ENCODE measurements around the gene MAG. TPM values are rescaled to one million over a fixed set of nuclear protein-coding genes. Genes with fewer than 3 reads are reported as not detected.
A peak's percentile ranks its signal among the peaks of the same experiment; 100 is the strongest.

The MAG gene
- total RNA-seq, 1 experiment from 2014 or later, result 0.41 TPM

DNA sequence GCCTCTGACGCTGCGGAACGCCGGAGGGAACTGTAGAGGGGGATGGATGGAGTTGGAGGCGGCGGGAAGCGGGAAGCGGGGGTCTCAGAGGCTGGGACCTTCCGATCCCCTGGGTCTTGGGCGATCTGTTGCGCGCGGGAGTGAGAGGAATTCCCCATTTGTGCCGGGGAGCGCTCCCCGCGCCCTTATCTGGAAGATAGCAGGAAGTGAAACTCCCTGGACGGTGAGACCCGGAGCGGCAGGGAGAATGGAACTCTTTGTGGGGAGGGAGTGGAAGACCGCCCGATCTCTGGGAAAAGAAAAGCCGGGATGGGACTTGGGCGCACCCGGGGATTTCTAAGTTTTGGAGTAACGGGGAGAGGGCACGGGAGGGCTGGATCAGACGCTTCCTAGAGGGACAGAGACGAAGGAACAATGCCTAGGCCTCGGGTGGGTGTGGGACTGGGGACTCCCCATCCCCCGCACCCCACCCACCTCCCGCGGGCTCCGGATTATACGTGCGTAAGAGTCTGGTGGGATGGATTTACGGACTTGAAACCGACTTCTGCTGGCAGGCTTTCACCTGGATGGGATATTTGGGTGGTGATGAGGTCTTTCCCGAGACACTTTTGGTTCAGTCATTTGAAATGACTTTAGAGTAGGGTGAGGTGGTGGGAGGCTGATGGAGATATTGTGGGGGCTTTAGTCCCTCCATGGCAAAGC lies 42.7 kb upstream of the MAG start:
- peaks cover 21% of the 10 kb centered on the region for H3K4me1 Mint-ChIP-seq (ENCODE audit: low read depth, unreplicated experiment)
- H3K36me3 Mint-ChIP-seq (ENCODE audit: insufficient read depth, unreplicated experiment), result peaks cover 69% of the 10 kb centered on the region
- no TSS peak for BruUV-seq (replicated peaks)
- DNase-seq, result no peak
- Histone ChIP-seq H3K27me3 (replicated peaks; ENCODE audit: control insufficient read depth, insufficient read depth, low read length) (no peaks in the 10 kb centered on the region), H3K36me3 (ENCODE audit: control insufficient read depth, insufficient read depth, low read length) (peaks cover 6% of the 10 kb centered on the region), H3K4me3 (ENCODE audit: low read depth, low read length) (peak overlapping the region; percentile 91), H3K4me1 (peaks cover 11% of the 10 kb centered on the region), H3K9me3 (no peaks in the 10 kb centered on the region)
- intact Hi-C loops (cut with micrococcal nuclease; ENCODE audit: unreplicated experiment), result loop anchor here (2.0 to 10.0 kb wide), 3 partner anchors 16 to 184 kb away; partner anchors contain the start of genes FXYD1 and LGI4
- TF ChIP-seq, protein P1, sequence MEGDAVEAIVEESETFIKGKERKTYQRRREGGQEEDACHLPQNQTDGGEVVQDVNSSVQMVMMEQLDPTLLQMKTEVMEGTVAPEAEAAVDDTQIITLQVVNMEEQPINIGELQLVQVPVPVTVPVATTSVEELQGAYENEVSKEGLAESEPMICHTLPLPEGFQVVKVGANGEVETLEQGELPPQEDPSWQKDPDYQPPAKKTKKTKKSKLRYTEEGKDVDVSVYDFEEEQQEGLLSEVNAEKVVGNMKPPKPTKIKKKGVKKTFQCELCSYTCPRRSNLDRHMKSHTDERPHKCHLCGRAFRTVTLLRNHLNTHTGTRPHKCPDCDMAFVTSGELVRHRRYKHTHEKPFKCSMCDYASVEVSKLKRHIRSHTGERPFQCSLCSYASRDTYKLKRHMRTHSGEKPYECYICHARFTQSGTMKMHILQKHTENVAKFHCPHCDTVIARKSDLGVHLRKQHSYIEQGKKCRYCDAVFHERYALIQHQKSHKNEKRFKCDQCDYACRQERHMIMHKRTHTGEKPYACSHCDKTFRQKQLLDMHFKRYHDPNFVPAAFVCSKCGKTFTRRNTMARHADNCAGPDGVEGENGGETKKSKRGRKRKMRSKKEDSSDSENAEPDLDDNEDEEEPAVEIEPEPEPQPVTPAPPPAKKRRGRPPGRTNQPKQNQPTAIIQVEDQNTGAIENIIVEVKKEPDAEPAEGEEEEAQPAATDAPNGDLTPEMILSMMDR (IDR thresholded peaks at IDR 0.05; ENCODE audit: insufficient read depth in 1 of 2, low read depth in 1 of 2, low read length in 1 of 2, severe bottlenecking in 1 of 2, unreplicated experiment in 1 of 2), result no peak
- no peaks in the 10 kb centered on the region for H3K9me3 Mint-ChIP-seq (ENCODE audit: unreplicated experiment)
- H3K4me3 Mint-ChIP-seq (ENCODE audit: unreplicated experiment), result peak overlapping the region; percentile 86
- H3K27me3 Mint-ChIP-seq (ENCODE audit: insufficient read depth, unreplicated experiment), result no peaks in the 10 kb centered on the region
- POLR2A ChIA-PET, result no interaction called here
- peak overlapping the region; percentile 94 for H3K27ac Mint-ChIP-seq (ENCODE audit: unreplicated experiment)
- CTCF ChIA-PET, result no interaction called here

DNA sequence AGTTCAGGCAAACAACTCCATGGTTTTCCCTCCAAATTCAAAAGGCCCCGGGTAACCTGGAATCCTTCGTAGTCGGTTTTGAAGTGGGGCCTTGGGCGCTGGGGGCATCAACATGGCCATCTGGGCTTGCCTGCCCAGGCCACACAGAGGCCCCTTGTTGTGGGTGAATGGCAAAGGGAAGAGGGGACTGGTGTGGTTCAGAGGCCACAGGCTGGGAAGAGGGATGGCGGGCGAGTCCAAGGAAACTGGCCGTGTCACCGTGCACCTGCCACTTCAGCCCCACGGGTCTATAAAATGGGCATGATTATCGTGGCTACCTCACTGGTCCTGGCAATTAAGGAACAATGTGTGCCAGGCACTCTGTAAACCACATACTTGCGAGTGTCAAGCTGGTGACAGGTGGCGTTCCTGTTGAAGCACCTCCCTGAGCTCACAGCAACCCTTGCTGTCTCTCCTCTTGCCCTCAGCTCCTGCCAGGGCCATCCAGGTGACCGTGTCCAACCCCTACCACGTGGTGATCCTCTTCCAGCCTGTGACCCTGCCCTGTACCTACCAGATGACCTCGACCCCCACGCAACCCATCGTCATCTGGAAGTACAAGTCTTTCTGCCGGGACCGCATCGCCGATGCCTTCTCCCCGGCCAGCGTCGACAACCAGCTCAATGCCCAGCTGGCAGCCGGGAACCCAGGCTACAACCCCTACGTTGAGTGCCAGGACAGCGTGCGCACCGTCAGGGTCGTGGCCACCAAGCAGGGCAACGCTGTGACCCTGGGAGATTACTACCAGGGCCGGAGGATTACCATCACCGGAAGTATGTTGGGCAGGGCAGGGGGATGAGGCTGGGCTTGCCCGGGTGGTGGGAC lies 41.9 kb upstream of the MAG start:
- Mint-ChIP-seq H3K27ac (ENCODE audit: unreplicated experiment) (peak overlapping the region; percentile 94), H3K27me3 (ENCODE audit: insufficient read depth, unreplicated experiment) (no peaks in the 10 kb centered on the region), H3K36me3 (ENCODE audit: insufficient read depth, unreplicated experiment) (peaks cover 77% of the 10 kb centered on the region), H3K4me1 (ENCODE audit: low read depth, unreplicated experiment) (peaks cover 21% of the 10 kb centered on the region), H3K9me3 (ENCODE audit: unreplicated experiment) (no peaks in the 10 kb centered on the region), H3K4me3 (ENCODE audit: unreplicated experiment) (peak overlapping the region; percentile 86)
- intact Hi-C loops (cut with micrococcal nuclease; ENCODE audit: unreplicated experiment), result loop anchor here (2.0 to 10.0 kb wide), 3 partner anchors 15 to 185 kb away; partner anchors contain the start of genes FXYD1 and LGI4
- ChIA-PET POLR2A (no interaction called here), CTCF (no interaction called here)
- no peak for DNase-seq
- no peaks in the 10 kb centered on the region for H3K9me3 ChIP-seq
- no peaks in the 10 kb centered on the region for H3K27me3 ChIP-seq (replicated peaks; ENCODE audit: control insufficient read depth, insufficient read depth, low read length)
- no TSS peak for BruUV-seq (replicated peaks)
- peaks cover 10% of the 10 kb centered on the region for H3K36me3 ChIP-seq (ENCODE audit: control insufficient read depth, insufficient read depth, low read length)
- TF ChIP-seq, protein P1 (IDR thresholded peaks at IDR 0.05; ENCODE audit: insufficient read depth in 1 of 2, low read depth in 1 of 2, low read length in 1 of 2, severe bottlenecking in 1 of 2, unreplicated experiment in 1 of 2), result no peak
- peaks cover 11% of the 10 kb centered on the region for H3K4me1 ChIP-seq
- peak overlapping the region; percentile 91 for H3K4me3 ChIP-seq (ENCODE audit: low read depth, low read length)

DNA sequence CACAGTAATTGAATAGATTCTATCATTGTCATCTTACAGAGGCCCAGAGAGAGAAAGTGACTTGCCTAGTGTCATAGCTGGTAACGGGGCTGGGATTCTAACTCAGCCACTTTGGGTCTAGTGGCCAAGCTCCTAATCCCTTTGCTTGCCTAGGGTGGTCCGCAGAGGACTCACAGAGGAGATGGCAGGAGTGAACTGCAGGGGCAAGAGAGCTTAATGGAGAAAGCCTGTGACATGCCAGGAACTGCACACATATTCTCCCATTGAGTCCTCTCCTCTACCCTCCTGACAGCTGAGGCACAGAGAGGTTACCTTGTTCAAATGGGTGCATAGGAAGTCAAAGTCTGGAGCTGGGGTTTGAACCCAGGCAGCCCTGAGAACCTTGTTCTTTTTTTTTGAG lies 40.5 kb upstream of the MAG start:
- BruUV-seq (replicated peaks), result no TSS peak
- peaks cover 21% of the 10 kb centered on the region for H3K4me1 Mint-ChIP-seq (ENCODE audit: low read depth, unreplicated experiment)

More for the DNA sequence above, 40.5 kb upstream of the MAG start:
- Mint-ChIP-seq H3K27ac (ENCODE audit: unreplicated experiment) (no peak overlapping the region), H3K36me3 (ENCODE audit: insufficient read depth, unreplicated experiment) (peaks cover 87% of the 10 kb centered on the region), H3K9me3 (ENCODE audit: unreplicated experiment) (no peaks in the 10 kb centered on the region), H3K27me3 (ENCODE audit: insufficient read depth, unreplicated experiment) (no peaks in the 10 kb centered on the region), H3K4me3 (ENCODE audit: unreplicated experiment) (no peak overlapping the region)
- Histone ChIP-seq H3K4me1 (peaks cover 10% of the 10 kb centered on the region), H3K27me3 (replicated peaks; ENCODE audit: control insufficient read depth, insufficient read depth, low read length) (no peaks in the 10 kb centered on the region), H3K36me3 (ENCODE audit: control insufficient read depth, insufficient read depth, low read length) (peaks cover 12% of the 10 kb centered on the region), H3K9me3 (no peaks in the 10 kb centered on the region), H3K4me3 (ENCODE audit: low read depth, low read length) (no peak overlapping the region)
- CTCF ChIA-PET, result no interaction called here
- DNase-seq, result no peak
- TF ChIP-seq, protein P1 (IDR thresholded peaks at IDR 0.05; ENCODE audit: insufficient read depth in 1 of 2, low read depth in 1 of 2, low read length in 1 of 2, severe bottlenecking in 1 of 2, unreplicated experiment in 1 of 2), result no peak
- POLR2A ChIA-PET, result interaction anchor here (0.9 kb wide), 1 partner anchor 18 kb away, joined by 3 read pairs; no protein-coding TSS in a partner anchor
- intact Hi-C loops (cut with micrococcal nuclease; ENCODE audit: unreplicated experiment), result no loop called here
